ENCODE results near the gene NELFA. TPM values are rescaled to one million over a fixed set of nuclear protein-coding genes. Genes with fewer than 3 reads are reported as not detected.
"Not testable (repeated sequence)": the region's sequence is repeated elsewhere in the genome, so short reads cannot be mapped to it uniquely, and the experiment has no call there.

NELFA gene
- polyA plus RNA-seq, 1 experiment = 9.3 TPM

DNA sequence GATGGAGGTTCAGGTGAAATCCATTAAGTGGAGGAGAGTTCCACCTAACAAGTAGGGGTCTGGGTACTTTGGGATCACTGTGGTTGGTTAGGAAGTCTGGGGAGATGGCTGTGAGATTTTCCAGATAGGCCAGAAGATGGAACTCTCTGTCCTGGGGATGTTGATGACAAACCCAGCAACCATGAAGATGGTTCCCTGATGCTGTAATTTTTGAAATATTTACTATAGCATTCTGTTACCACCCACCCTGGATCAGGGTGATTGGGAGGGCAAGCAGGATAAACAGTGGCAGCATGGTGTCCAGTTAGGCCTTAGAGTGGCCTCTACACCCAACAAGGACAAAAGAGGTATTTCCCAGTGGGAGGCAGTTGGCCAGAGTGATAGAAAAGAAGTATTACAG is 15.9 kb upstream of the NELFA start:
- DNase-seq (ENCODE audit: low read depth, low spot score) = no peak
- H3K4me3 ChIP-seq (ENCODE audit: low read depth, low read length) = no peak overlapping the region
- CTCF ChIA-PET = no interaction called here
- POLR2A ChIA-PET = no interaction called here
- no peak overlapping the region for H3K27ac ChIP-seq (ENCODE audit: low read depth, low read length)
- TF ChIP-seq, protein P1, sequence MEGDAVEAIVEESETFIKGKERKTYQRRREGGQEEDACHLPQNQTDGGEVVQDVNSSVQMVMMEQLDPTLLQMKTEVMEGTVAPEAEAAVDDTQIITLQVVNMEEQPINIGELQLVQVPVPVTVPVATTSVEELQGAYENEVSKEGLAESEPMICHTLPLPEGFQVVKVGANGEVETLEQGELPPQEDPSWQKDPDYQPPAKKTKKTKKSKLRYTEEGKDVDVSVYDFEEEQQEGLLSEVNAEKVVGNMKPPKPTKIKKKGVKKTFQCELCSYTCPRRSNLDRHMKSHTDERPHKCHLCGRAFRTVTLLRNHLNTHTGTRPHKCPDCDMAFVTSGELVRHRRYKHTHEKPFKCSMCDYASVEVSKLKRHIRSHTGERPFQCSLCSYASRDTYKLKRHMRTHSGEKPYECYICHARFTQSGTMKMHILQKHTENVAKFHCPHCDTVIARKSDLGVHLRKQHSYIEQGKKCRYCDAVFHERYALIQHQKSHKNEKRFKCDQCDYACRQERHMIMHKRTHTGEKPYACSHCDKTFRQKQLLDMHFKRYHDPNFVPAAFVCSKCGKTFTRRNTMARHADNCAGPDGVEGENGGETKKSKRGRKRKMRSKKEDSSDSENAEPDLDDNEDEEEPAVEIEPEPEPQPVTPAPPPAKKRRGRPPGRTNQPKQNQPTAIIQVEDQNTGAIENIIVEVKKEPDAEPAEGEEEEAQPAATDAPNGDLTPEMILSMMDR (IDR thresholded peaks at IDR 0.05; ENCODE audit: low read depth, low read length) = no peak
- H3K9me3 ChIP-seq (ENCODE audit: control insufficient read depth, insufficient read depth, low read length) = peaks cover 6% of the 10 kb centered on the region
- H3K27me3 ChIP-seq (ENCODE audit: control insufficient read depth, insufficient read depth, low read length) = peaks cover 47% of the 10 kb centered on the region

DNA sequence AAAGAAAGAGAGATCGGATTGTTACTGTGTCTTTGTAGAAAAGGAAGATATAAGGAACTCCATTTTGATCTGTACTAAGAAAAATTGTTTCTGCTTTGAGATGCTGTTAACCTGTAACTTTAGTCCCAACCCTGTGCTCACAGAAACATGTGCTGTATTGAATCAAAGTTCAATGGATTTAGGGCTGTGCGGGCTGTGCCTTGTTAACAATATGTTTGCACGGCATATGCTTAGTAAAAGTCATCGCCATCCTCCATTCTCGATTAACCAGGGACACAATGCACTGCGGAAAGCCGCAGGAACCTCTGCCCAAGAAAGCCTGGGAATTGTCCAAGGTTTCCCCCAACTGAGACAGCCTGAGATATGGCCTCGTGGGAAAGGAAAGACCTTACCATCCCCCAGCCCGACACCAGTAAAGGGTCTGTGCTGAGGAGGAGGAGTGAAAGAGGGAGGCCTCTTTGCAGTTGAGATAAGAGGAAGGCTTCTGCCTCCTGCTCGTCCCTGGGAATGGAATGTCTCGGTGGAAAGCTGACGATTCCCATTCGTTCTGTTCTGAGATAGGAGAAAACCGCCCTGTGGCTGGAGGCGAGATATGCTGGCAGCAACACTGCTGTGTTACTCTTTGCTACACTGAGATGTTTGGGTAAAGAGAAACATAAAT is 12.7 kb upstream of the NELFA start:
- H3K27me3 ChIP-seq (ENCODE audit: control insufficient read depth, insufficient read depth, low read length) = peaks cover 55% of the 10 kb centered on the region
- H3K4me3 ChIP-seq (ENCODE audit: low read depth, low read length); DNase-seq (ENCODE audit: low read depth, low spot score); CTCF ChIA-PET; H3K9me3 ChIP-seq (ENCODE audit: control insufficient read depth, insufficient read depth, low read length); H3K27ac ChIP-seq (ENCODE audit: low read depth, low read length): not testable (repeated sequence)
- POLR2A ChIA-PET = interaction anchor here (0.6 kb wide), 1 partner anchor 149 kb away, joined by 5 read pairs; no protein-coding TSS in a partner anchor

DNA sequence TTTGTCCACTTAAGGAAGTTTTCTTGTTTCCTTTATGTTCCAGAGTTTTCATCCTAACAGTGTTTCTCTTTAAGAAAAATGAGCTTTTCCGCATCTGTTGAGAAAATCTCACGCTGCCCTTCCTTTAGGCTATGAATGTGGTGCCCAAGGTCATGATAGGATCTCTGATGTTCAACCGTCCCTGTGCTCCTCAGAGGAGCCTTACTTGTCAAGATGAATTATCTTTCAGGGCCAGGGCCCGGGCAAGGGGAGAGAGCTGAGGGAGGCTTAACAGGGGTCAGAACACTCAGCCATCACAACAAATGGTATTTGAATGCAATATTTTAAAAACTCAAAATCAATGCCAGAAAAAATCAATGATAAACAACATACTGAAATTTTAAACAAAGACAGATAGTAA is 6.2 kb upstream of the NELFA start:
- TF ChIP-seq, protein P1 (IDR thresholded peaks at IDR 0.05; ENCODE audit: low read depth, low read length) = no peak
- CTCF ChIA-PET = no interaction called here
- Histone ChIP-seq H3K9me3 (ENCODE audit: control insufficient read depth, insufficient read depth, low read length) (no peaks in the 10 kb centered on the region; the same call in 1 of the 2 replicates), H3K27ac (ENCODE audit: low read depth, low read length) (no peak overlapping the region), H3K4me3 (ENCODE audit: low read depth, low read length) (no peak overlapping the region), H3K27me3 (ENCODE audit: control insufficient read depth, insufficient read depth, low read length) (peaks cover 24% of the 10 kb centered on the region)
- POLR2A ChIA-PET = no interaction called here
- DNase-seq (ENCODE audit: low read depth, low spot score) = no peak

DNA sequence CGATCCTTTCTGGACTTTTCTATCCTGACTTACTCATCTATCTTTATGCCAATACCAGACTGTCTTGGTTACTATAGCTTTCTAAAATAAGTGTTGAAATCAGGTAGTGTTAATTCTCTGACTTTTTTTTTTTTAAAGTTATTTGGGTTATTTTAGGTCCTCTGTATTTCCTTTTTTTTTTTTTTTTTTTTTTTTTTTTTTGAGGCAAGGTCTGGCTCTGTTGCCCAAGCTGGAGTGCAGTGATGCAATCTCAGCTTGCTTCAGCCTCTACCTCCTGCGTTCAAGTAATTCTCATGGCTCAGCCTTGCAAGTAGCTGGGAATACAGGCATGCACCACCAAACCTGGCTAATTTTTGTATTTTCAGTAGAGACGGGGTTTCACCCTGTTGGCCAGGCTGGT is 2.8 kb upstream of the NELFA start:
- H3K9me3 ChIP-seq (ENCODE audit: control insufficient read depth, insufficient read depth, low read length) = no peaks in the 10 kb centered on the region; the same call in 1 of the 2 replicates
- no peak overlapping the region for H3K27ac ChIP-seq (ENCODE audit: low read depth, low read length)
- ChIA-PET POLR2A (interaction anchor here (0.7 kb wide), 1 partner anchor 1095 kb away, joined by 4 read pairs; no protein-coding TSS in a partner anchor), CTCF (interaction anchor here (0.7 kb wide), 1 partner anchor 34 kb away, joined by 5 read pairs; no protein-coding TSS in a partner anchor)
- no peak overlapping the region for H3K4me3 ChIP-seq (ENCODE audit: low read depth, low read length)
- TF ChIP-seq, protein P1 (IDR thresholded peaks at IDR 0.05; ENCODE audit: low read depth, low read length) = no peak
- peaks cover 9% of the 10 kb centered on the region for H3K27me3 ChIP-seq (ENCODE audit: control insufficient read depth, insufficient read depth, low read length)
- no peak for DNase-seq (ENCODE audit: low read depth, low spot score)

GRCh38 chr4:2009651-2010233 is 968 bp upstream of the NELFA start:
- peak overlapping the region; percentile 100 for H3K4me3 ChIP-seq (ENCODE audit: low read depth, low read length)
- H3K27ac ChIP-seq (ENCODE audit: low read depth, low read length) = peak overlapping the region; percentile 39
- no peak for DNase-seq (ENCODE audit: low read depth, low spot score)
- H3K9me3 ChIP-seq (ENCODE audit: control insufficient read depth, insufficient read depth, low read length) = no peaks in the 10 kb centered on the region; the same call in 1 of the 2 replicates
- ChIA-PET POLR2A (interaction anchor here (0.5 to 1.4 kb wide), 3 partner anchors 52 to 302 kb away, joined by 3 to 4 read pairs (median 4); no protein-coding TSS in a partner anchor), CTCF (interaction anchor here (0.6 to 1.2 kb wide), 3 partner anchors 8 to 174 kb away, joined by 3 read pairs; no protein-coding TSS in a partner anchor)
- TF ChIP-seq, protein P1 (IDR thresholded peaks at IDR 0.05; ENCODE audit: low read depth, low read length) = peak; percentile 38
- H3K27me3 ChIP-seq (ENCODE audit: control insufficient read depth, insufficient read depth, low read length) = peaks cover 3% of the 10 kb centered on the region

Data from AG04450 (cell line).